Pancreas (tissue), 10 donors: Measurements from ENCODE around the gene METTL6. TPM values are rescaled to one million over a fixed set of nuclear protein-coding genes. Genes with fewer than 3 reads are reported as not detected.
"Not testable (repeated sequence)": the region's sequence is repeated elsewhere in the genome, so short reads cannot be mapped to it uniquely, and the experiment has no call there.

ENCODE experiments used
- ATAC-seq, 4 donors: fragments of 200-7000 bp; cut with Tn5 transposase; one replicate each; pipeline versions ENCODE4 v1.8.0 to v1.9.1; 2020; ENCODE audit warnings: mild to moderate bottlenecking in 4 of 4, moderate library complexity in 4 of 4
- DNase-seq, 6 donors: peaks; one replicate each; pipeline ENCODE4 v3.0.0-alpha.2; 2020
- FAIRE-seq: peaks from 2 replicates; lab custom pipeline; 2012; peaks lifted over from hg19 to GRCh38; lab: Jason Lieb, UNC
- H3K27ac ChIP-seq, 4 donors: fragments of 200-600 bp; sonication (generic); 1 replicate in 3 of 4; 2 replicates in 1 of 4; pipeline versions ENCODE4 v1.5.0 to v1.8.0; 2020
- H3K27me3 ChIP-seq, 4 donors: fragments of 200-600 bp; one replicate each; pipeline ENCODE4 v1.8.0; 2021
- H3K36me3 ChIP-seq, 3 donors: fragments of 200-600 bp; sonication (generic) in 1 of 3; one replicate each; pipeline versions ENCODE4 v1.5.0 to v1.8.0; 2020 to 2021
- H3K4me1 ChIP-seq, 3 donors: fragments of 200-600 bp; one replicate each; pipeline ENCODE4 v1.8.0; 2021
- H3K4me3 ChIP-seq, 4 donors: fragments of 200-600 bp; sonication (generic) in 2 of 4; one replicate each; pipeline versions ENCODE4 v1.5.0 to v1.8.0; 2020 to 2021
- H3K9me3 ChIP-seq, 4 donors: fragments of 200-600 bp; one replicate each; pipeline ENCODE4 v1.8.0; 2021
- CTCF ChIP-seq, 4 donors: fragments of 200-600 bp; sonication (generic) in 3 of 4; IDR thresholded peaks; one replicate each; pipeline versions ENCODE4 v1.5.0 to v1.8.0; 2021; ENCODE audit warnings: antibody characterized with exemption in 4 of 4
- WGBS, 2 donors: extraction: QIAGEN DNeasy Blood & Tissue Kit; methylation state at CpG; one replicate each; pipeline ENCODE4 v1.1.7; 2013; 5-methylcytosine and 5-hydroxymethylcytosine counted together
- intact Hi-C, 3 donors: fragments of 100-400 bp; cut with DNase I; formaldehyde crosslinking; loops; one replicate each; pipeline versions ENCODE4 v1.11.1 to v1.14.2; 2022
- polyA plus RNA-seq, 2 donors: library from polyadenylated mRNA; stranded (reverse); fragments of 200-250 nt; gene quantifications; one replicate each; pipeline ENCODE4 v1.2.3, GENCODE V29; 2013
- total RNA-seq, 6 donors: library from RNA; stranded (reverse); fragmentation: NEBNext Ultra II Directional in 4 of 6; extraction: Animal tissue kit (Norgen Biotek cat#: 25700) in 4 of 6; gene quantifications; one replicate each; pipeline versions ENCODE4 v1.2.1 to v1.2.4, GENCODE V29; 2021 to 2023
- donor health status: healthy with polysubstance abuse.
- donor health status: DM: no; HTN: no; CAD: no; lungs with moderate emphysema.
- donor health status: DM: no; HTN: no; CAD: no.
- donor health status: control.
- donor health status: control.
- donor health status: Bipolar disorder and iron deficiency.
- donor health status: DM: yes; HTN: yes; CAD: no.
- donor health status: DM: no; HTN: no; CAD: no.
- donor health status: DM: no; HTN: no; CAD: no.
- donor health status: DM: yes; HTN: yes; CAD: no.

Gene METTL6
- total and polyA plus RNA-seq, 8 donors: 3.0 to 9.9 (median 5.2) TPM

DNA sequence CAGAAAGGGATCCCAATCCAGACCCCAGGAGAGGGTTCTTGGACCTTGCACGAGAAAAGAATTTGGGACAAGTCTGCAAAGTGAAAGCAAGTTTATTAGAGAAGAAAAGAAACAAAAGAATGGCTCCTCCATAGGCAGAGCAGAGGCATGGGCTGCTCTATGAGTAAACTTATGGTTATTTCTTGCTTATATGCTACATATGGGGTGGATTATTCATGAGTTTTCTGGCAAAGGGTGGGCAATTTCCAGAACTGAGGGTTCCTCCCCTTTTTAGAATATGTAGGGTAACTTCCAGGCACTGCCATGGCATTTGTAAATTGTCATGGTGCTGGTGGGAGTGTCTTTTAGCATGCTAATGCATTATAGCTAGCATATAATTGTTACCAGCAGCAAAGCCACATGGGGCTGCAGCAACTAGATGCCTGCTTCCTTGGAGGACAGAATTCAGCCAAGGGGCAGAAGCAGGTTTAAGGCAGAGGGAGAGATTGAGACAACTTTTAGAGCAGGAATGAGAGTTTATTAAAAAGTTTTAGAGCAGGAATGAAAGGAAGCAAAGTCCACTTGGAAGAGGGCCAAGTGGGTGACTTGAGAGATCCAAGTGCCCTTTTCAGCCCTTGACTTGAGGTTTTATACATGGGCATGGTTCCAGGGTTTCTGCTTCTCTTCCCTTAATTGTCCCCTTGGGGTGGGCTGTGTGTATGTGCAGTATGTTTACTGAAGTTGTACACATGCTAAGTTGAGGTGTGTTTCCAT is 41.3 kb downstream of the METTL6 start:
- FAIRE-seq (no peak), ATAC-seq (peak in 1 of 4 donors; percentile 18), DNase-seq (no peak)
- Histone ChIP-seq H3K4me3 (no peak overlapping the region), H3K27ac (no peak overlapping the region), H3K4me1 (no peaks in the 10 kb centered on the region), H3K9me3 (no peaks in the 10 kb centered on the region), H3K36me3 (no peaks in the 10 kb centered on the region), H3K27me3 (no peaks in the 10 kb centered on the region)
- TF ChIP-seq CTCF (IDR thresholded peaks at IDR 0.05): no peak
- intact Hi-C loops: loop anchor here in 1 of 3 donors (10.0 kb wide), 1 partner anchor 121 kb away; no protein-coding TSS in a partner anchor
- 81% methylated on average over 1 of the region's 1 CpG for WGBS, 2 donors

DNA sequence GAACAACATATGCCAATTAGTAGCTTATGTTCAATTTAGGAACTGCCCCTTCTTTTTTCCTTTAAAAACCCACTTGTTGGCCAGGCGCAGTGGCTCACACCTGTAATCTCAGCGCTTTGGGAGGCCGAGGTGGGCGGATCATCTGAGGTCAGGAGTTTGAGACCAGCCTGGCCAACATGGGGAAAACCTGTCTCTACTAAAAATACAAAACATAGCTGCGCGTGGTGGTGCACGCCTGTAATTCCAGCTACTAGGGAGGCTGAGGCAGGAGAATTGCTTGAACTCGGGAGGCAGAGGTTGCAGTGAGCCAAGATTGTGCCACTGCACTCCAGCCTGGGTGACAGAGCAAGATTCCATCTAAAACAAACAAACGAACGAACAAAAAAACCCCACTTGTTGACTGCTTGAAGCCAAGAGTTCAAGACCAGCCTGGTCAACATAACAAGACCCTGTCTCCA is 42.1 kb downstream of the METTL6 start:
- not testable (repeated sequence) for H3K36me3 ChIP-seq, ATAC-seq, FAIRE-seq, H3K4me1 ChIP-seq, H3K27ac ChIP-seq, DNase-seq, H3K27me3 ChIP-seq, H3K4me3 ChIP-seq, H3K9me3 ChIP-seq
- WGBS, 2 donors: 80 to 85% methylated on average over 10 of the region's 10 CpGs
- intact Hi-C loops: loop anchor here in 1 of 3 donors (10.0 kb wide), 1 partner anchor 120 kb away; no protein-coding TSS in a partner anchor

DNA sequence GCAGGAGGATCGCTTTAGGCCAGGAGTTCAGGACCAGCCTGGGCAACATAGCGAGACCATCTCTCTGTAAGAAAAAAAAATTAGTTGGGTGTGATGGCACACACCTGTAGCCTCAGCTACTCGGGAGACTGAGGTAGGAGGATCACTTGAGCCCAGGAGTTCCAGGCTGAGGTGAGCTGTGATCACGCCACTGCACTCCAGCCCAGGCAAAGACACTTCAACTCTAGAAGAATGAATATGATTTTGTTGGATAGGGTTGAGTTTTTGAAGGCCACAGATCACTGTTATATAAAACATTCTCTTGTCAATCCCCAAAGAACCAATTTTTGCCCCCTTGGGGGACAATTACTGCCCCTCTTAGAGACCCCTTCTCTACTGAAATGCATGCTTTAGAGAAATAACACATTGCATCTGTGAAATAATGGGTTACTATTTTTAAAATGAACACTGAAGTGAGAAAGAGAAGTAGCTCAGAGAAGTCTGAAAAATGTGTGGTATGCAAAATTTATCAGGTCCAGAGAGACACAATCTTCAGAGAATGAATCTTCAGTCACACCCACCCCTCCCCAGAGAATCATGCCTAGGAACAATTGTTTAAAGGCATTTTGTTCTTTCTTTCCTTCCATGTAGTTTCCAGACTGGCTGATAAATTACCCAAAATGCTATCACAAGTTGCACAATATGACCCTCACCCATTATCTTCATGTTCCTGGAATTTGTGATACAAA is 42.7 kb downstream of the METTL6 start:
- Histone ChIP-seq H3K4me3 (no peak overlapping the region), H3K27ac (no peak overlapping the region), H3K36me3 (no peaks in the 10 kb centered on the region), H3K27me3 (no peaks in the 10 kb centered on the region), H3K4me1 (no peaks in the 10 kb centered on the region), H3K9me3 (no peaks in the 10 kb centered on the region)
- intact Hi-C loops: loop anchor here in 1 of 3 donors (10.0 kb wide), 1 partner anchor 120 kb away; no protein-coding TSS in a partner anchor
- TF ChIP-seq CTCF (IDR thresholded peaks at IDR 0.05): no peak
- no peak for DNase-seq
- peak in 1 of 4 donors; percentile 26 for ATAC-seq
- no peak for FAIRE-seq
- WGBS, 2 donors: 83 to 87% methylated on average over 4 of the region's 4 CpGs

DNA sequence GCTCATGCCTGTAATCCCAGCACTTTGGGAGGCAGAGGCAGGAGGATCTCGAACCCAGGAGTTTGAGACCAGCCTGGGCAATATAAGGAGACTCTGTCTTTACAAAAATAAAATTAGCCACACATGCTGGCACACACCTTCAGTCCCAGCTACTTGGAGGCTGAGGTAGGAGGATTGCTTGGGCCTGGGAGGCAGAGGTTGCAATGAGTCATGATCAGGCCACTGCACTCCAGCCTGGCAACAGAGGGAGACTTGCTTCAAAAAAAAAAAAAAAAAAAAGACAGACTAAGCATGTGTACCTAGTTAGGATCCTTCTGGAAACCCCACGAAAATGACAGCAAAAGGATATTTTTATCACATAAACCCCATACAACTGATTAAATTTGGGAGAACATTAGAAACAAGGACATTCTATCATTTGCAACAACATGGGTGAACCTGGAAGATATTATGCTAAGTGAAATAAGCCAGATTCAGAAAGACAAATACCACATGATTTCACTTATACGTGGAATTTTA is 44.9 kb downstream of the METTL6 start:
- no peak for ATAC-seq
- TF ChIP-seq CTCF (IDR thresholded peaks at IDR 0.05): no peak
- no peaks in the 10 kb centered on the region for H3K4me1 ChIP-seq
- no peak overlapping the region for H3K4me3 ChIP-seq
- no peaks in the 10 kb centered on the region for H3K36me3 ChIP-seq
- 74 to 80% methylated on average over 3 of the region's 3 CpGs for WGBS, 2 donors
- H3K27me3 ChIP-seq: no peaks in the 10 kb centered on the region
- intact Hi-C loops: loop anchor here in 1 of 3 donors (10.0 kb wide), 1 partner anchor 118 kb away; no protein-coding TSS in a partner anchor
- FAIRE-seq: no peak
- no peak overlapping the region for H3K27ac ChIP-seq
- DNase-seq: no peak
- no peaks in the 10 kb centered on the region for H3K9me3 ChIP-seq
